ENCODE data around the gene CROCC2.

Gene CROCC2

DNA sequence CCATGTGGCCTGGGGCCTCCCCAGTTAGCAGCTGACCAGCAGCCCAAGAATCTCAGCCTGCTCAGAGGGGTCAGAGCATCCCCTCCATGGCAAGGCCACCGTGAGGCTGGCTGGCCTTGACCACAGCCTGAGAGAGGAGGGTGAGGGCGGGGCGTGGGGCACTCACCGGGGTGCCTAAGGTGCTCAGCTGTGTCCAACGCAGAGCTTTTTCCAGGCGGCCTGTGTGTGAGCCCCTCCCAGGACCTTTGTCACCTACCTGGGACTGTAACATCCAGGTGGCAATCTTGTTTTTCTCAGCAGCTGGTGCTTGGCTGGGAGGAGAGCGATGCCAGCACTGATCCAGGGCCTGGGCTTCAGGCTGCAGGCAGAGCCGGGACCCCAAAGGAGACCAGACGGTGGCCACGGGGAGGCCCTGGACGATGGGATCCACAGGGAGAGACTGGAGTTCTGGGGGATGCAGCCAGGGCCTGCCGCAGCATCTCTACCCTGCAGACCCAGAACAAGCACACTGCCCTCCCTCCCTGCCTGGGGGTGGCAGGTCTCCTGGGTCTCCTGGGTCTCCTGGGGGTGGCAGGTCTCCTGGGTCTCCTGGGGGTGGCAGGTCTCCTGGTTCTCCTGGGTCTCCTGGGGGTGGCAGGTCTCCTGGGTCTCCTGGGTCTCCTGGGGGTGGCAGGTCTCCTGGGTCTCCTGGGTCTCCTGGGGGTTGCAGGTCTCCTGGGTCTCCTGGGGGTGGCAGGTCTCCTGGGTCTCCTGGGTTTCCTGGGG, 104.6 kb downstream of the CROCC2 start:
- no peak for DNase-seq (ENCODE audit: low spot score)

DNA sequence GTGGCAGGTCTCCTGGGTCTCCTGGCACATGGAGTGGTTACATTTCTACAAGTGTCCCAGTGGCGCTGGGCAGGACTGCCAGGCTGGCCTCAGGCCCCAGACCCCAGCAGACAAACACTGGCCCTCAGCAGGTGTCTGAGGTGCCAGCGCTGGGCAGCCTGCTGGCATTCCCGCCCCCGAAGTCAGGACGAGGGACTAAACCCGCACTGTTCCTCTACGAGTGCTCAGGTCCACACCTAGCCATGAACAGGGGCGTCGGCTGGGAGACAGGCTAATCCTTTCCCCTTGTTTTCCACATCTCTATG, 105.1 kb downstream of the CROCC2 start:
- no peak for DNase-seq (ENCODE audit: low spot score)

- DNase-seq (ENCODE audit: low spot score), result no peak
Measured at GRCh38 chr2:241011751-241012510, 105.8 kb downstream of the CROCC2 start.

- no peak for DNase-seq (ENCODE audit: low spot score)
Measured at GRCh38 chr2:241014224-241014623, 108.1 kb downstream of the CROCC2 start.

DNA sequence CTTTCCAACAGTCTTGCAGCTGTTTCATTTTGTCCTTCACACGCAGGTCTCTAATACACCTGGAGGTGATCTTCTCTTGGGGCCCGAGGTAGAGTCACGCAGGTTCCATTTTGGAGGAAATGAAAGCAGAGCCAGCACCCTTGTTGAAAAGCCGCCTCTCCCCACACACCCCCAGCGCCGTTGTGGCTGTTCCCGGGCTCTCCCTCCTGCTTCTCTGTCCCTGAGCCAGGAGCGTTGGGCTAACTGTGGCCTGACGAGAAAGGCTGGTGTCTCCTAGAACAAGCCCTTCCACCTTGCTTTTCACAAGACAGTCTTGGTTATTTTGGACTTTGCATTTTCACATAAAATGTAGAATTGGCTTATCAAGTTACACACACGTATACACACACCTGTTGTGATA, 108.6 kb downstream of the CROCC2 start:
- no peak for DNase-seq (ENCODE audit: low spot score)

GRCh38 chr2:241015439-241015838, 109.3 kb downstream of the CROCC2 start:
- no peak for DNase-seq (ENCODE audit: low spot score)

DNA sequence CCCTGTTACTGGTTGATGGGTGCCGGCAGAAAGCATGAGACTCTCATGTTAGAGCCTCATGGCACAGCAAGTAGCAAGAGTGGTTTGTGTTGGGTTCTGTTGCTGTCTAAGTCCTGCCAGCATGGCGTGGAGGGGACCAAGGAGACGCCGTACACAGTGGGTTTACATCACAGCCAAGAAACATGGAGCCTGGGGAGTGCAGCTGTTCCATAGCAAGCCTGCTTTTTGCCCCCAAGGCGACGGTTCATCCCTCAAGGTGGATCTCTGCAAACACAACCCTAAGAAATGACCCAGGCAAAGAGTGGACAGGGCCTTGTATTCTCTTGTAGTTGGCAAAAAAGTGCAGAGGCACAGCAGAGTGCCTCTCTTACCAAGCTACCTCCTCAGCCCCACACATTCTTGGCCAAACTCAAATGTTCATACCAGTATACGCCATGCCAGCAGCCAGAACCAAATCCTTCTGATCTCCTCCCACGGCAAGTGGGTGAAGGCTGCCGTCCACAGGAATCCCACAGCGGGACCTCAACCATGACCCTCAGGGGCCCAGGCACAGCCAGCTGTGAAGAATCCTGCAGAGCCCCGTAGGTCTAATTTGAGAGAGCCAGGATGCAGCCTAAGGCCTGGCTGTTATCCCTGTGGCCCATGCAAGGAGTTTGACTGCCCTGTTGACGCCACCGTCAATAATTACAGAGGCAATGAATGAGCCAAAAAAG, 111.2 kb downstream of the CROCC2 start:
- DNase-seq (ENCODE audit: low spot score), result no peak

DNA sequence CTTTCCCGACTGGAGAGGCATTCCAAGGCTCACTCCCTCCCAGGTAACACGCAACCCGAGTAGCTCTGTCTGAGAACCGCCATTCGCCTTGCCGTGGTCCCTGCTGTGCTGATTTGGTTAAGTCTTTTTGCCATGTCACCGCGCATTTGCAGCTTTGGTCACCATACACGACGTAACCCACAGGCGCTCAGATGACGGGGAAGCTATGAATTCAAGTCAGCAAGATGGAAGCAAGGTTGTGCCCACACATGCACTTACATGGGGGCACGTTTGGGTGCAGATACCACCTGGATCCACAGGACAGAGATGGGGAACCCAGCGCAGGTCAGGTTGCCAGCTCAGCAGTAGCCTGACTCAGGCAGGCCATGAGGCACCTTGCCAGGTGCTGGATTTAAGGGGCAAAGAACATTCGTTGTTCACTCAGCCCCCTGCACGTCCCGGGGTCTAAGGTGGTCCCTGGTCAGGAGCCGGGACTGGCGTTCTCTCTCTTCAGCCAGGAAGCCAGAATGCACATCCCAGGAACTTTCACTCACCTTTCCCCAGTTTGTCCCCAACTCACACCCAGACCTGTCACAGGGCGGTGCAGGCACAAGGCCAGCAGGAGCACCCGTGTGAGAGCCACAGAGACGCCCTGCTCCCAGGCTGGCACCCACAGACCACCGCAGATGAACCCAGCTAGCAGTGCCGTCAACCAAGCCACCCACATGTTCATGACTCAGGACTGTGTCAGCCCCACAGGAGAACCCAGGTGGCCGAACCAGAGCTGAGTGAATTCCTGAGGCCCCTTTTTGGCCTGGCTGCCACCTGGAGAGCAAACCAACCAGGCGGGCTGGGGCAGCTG, 112.1 kb downstream of the CROCC2 start:
- DNase-seq (ENCODE audit: low spot score), result no peak

DNA sequence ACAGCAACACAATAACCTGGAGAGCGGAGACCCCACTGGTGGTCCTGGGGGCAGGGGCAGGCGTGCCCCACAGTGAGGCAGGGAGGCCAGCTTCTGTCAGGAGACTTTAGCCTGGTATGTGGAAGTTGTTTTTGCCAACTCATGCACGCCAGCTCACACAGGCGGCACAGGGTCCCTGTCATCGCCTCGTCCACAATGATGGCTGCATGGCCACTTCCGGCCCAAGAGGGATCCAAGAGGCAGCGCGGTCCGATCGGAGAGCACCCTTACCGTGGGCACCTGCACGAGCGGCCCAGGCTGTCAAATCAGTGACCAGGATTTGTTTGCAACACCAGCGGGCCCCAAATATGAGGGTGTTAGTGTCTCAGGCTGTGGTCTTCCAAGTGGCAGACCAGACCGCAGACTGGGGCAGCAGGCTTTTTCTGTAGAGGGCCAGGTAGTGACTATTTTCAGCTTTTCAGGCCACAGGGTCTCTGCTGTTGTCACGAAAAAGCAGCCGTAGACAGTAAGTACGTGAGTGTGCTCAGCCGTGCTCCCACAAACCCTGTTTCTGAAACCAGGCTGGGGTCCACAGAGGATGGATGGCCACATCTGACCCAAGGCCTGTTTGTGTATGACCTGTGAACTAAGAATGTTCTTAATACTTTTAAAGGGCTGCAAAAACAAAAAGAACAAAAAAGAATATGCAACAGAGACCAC, 113.5 kb downstream of the CROCC2 start:
- no peak for DNase-seq (ENCODE audit: low spot score)

DNA sequence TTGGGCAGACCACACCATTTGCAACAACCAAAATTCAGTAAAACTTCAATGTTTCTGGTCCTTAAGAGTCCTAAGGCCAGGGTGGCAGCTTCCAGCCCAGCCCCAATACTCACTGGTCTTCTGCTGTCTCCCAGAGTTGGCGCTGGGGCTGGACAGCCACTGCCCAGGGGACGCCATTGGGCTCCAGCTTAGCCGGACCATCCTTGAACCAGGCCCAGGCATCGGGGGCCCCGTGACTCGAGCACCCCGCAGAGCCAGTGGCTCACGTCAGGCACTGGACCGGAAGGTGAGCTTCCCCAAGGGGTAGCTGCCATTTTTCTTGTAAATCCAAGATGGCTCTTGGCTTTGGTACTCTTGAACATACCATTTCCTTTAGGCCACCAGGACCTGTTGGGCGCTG, 114.1 kb downstream of the CROCC2 start:
- DNase-seq (ENCODE audit: low spot score), result no peak

- no peak for DNase-seq (ENCODE audit: low spot score)
Measured at GRCh38 chr2:241020629-241021190, 114.6 kb downstream of the CROCC2 start.

DNA sequence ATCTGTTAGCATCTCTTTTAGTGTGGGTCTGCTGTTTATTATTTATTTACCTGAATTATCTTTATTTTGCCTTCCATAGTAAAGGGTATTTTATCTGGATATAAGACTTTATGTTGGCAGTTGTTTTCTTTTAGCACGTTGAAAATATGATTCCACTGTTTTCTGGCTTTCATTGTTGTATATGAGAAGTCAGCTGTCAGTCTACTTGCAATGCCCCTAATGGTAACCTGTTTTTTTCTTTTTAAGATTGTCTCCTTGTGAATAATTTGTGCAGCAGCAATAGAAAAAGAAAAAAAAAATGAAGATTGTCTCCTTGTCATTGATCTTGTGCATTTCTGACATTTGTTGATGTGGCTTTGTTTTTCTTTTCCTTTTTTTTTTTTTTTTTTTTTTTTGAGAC, 119.5 kb downstream of the CROCC2 start:
- no peak for DNase-seq (ENCODE audit: low spot score)

GRCh38 chr2:241029599-241030332, 123.6 kb downstream of the CROCC2 start:
- DNase-seq (ENCODE audit: low spot score), result no peak

DNA sequence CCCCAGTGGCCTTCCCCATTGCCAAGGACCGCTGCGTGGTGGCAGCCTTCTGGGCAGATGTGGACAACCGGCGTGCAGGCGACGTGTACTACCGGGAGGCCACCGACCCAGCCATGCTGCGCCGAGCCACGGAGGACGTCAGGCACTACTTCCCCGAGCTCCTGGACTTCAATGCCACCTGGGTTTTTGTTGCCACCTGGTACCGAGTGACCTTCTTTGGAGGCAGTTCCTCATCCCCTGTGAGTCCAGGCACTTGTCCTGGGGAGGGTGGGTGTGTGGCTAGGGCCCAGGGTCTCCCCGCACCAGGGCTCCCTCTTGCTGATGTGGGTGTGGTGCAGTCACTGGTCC, 124.2 kb downstream of the CROCC2 start:
- DNase-seq (ENCODE audit: low spot score), result no peak

GRCh38 chr2:241030883-241031282, 124.7 kb downstream of the CROCC2 start:
- DNase-seq (ENCODE audit: low spot score), result no peak

- DNase-seq (ENCODE audit: low spot score), result no peak
Measured at GRCh38 chr2:241031436-241032165, 125.5 kb downstream of the CROCC2 start.

- no peak for DNase-seq (ENCODE audit: low spot score)
Measured at GRCh38 chr2:241033336-241033987, 127.3 kb downstream of the CROCC2 start.

- DNase-seq (ENCODE audit: low spot score), result no peak
Measured at GRCh38 chr2:241033994-241034393, 127.9 kb downstream of the CROCC2 start.

Data from SK-N-DZ (cell line).